Measurements from ENCODE around the gene MT1F. TPM values are rescaled to one million over a fixed set of nuclear protein-coding genes. Genes with fewer than 3 reads are reported as not detected.

Gene MT1F
- total RNA-seq, 1 donor, result 3.3 TPM

GRCh38 chr16:56682703-56683397, 25.1 kb downstream of the MT1F start:
- no peaks in the 10 kb centered on the region for H3K9me3 ChIP-seq (ENCODE audit: low read depth, low read length)
- no peaks in the 10 kb centered on the region for H3K79me2 ChIP-seq (ENCODE audit: insufficient read depth, low read length)
- H2AFZ ChIP-seq (ENCODE audit: low read length), result peak overlapping the region; percentile 95
- DNase-seq (ENCODE audit: insufficient read length, low spot score, missing footprints), result no peak
- no peaks in the 10 kb centered on the region for H4K20me1 ChIP-seq (ENCODE audit: insufficient read depth, low read length)
- peaks cover 14% of the 10 kb centered on the region for H3K4me1 ChIP-seq (ENCODE audit: insufficient read depth, low read length)
- H3K36me3 ChIP-seq (ENCODE audit: insufficient read depth, low read length), result no peaks in the 10 kb centered on the region
- H3K4me3 ChIP-seq (ENCODE audit: insufficient read depth, low read length), result peak overlapping the region; percentile 85
- H3K27me3 ChIP-seq (ENCODE audit: insufficient read depth, low read length), result no peaks in the 10 kb centered on the region
- peak overlapping the region; percentile 83 for H3K27ac ChIP-seq (ENCODE audit: low read depth, low read length)
- H3K4me2 ChIP-seq (ENCODE audit: insufficient read depth, low read length), result peak overlapping the region; percentile 100
- TF ChIP-seq, protein P1, sequence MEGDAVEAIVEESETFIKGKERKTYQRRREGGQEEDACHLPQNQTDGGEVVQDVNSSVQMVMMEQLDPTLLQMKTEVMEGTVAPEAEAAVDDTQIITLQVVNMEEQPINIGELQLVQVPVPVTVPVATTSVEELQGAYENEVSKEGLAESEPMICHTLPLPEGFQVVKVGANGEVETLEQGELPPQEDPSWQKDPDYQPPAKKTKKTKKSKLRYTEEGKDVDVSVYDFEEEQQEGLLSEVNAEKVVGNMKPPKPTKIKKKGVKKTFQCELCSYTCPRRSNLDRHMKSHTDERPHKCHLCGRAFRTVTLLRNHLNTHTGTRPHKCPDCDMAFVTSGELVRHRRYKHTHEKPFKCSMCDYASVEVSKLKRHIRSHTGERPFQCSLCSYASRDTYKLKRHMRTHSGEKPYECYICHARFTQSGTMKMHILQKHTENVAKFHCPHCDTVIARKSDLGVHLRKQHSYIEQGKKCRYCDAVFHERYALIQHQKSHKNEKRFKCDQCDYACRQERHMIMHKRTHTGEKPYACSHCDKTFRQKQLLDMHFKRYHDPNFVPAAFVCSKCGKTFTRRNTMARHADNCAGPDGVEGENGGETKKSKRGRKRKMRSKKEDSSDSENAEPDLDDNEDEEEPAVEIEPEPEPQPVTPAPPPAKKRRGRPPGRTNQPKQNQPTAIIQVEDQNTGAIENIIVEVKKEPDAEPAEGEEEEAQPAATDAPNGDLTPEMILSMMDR (IDR thresholded peaks at IDR 0.05; ENCODE audit: extremely low read depth, low read depth, low read length), result no peak

GRCh38 chr16:56683424-56684172, 25.8 kb downstream of the MT1F start:
- Histone ChIP-seq H3K27me3 (ENCODE audit: insufficient read depth, low read length) (no peaks in the 10 kb centered on the region), H3K9me3 (ENCODE audit: low read depth, low read length) (no peaks in the 10 kb centered on the region), H3K79me2 (ENCODE audit: insufficient read depth, low read length) (no peaks in the 10 kb centered on the region), H2AFZ (ENCODE audit: low read length) (no peak overlapping the region), H3K4me2 (ENCODE audit: insufficient read depth, low read length) (peak overlapping the region; percentile 100), H4K20me1 (ENCODE audit: insufficient read depth, low read length) (no peaks in the 10 kb centered on the region), H3K4me1 (ENCODE audit: insufficient read depth, low read length) (peaks cover 14% of the 10 kb centered on the region), H3K4me3 (ENCODE audit: insufficient read depth, low read length) (peak overlapping the region; percentile 85), H3K36me3 (ENCODE audit: insufficient read depth, low read length) (no peaks in the 10 kb centered on the region), H3K27ac (ENCODE audit: low read depth, low read length) (no peak overlapping the region)
- TF ChIP-seq, protein P1 (IDR thresholded peaks at IDR 0.05; ENCODE audit: extremely low read depth, low read depth, low read length), result no peak
- no peak for DNase-seq (ENCODE audit: insufficient read length, low spot score, missing footprints)

DNA sequence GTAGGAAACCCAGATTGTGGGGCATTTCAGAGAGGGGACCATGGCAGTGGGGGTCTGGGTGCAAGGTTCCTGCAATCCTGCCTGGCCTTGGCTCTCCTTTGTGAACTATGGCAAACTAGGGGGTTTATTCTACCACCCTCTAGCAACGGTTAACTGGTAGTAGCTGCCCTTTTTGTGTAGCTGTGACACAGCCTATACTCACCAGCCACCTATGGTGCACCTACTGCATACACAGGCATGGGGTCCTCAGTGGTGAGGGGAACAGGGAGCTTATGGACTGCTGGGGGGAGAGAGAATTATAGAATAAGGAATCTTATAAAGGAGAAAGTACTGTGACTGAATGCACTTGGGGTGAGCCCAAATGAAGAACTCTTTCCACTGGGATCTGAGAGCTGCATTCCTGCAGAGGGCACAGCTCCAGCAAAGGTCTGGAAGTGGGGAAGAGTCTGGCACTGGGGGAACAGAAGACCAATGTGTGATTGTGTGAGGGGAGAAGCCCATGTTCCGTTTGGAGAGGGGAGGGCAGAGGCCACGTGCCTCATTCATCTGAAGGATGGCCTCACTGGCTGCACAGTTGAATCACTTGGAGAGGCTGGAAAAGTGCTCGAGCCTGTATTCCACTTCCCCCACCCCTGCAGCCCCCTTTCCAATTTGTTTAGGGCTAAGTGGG, 26.6 kb downstream of the MT1F start:
- Histone ChIP-seq H4K20me1 (ENCODE audit: insufficient read depth, low read length) (no peaks in the 10 kb centered on the region), H3K4me3 (ENCODE audit: insufficient read depth, low read length) (no peak overlapping the region), H3K27ac (ENCODE audit: low read depth, low read length) (no peak overlapping the region), H3K36me3 (ENCODE audit: insufficient read depth, low read length) (no peaks in the 10 kb centered on the region), H3K79me2 (ENCODE audit: insufficient read depth, low read length) (no peaks in the 10 kb centered on the region), H3K4me2 (ENCODE audit: insufficient read depth, low read length) (no peak overlapping the region), H3K4me1 (ENCODE audit: insufficient read depth, low read length) (peaks cover 14% of the 10 kb centered on the region), H3K27me3 (ENCODE audit: insufficient read depth, low read length) (no peaks in the 10 kb centered on the region), H2AFZ (ENCODE audit: low read length) (no peak overlapping the region), H3K9me3 (ENCODE audit: low read depth, low read length) (no peaks in the 10 kb centered on the region)
- TF ChIP-seq, protein P1 (IDR thresholded peaks at IDR 0.05; ENCODE audit: extremely low read depth, low read depth, low read length), result no peak
- no peak for DNase-seq (ENCODE audit: insufficient read length, low spot score, missing footprints)
